GM18505 (cell line): Measurements from ENCODE around the gene MTOR.
"Not testable (repeated sequence)": the region's sequence is repeated elsewhere in the genome, so short reads cannot be mapped to it uniquely, and the experiment has no call there.

ENCODE experiments used
- ATAC-seq: cut with Tn5 transposase; IDR thresholded peaks from one replicate; pipeline ENCODE4 v1.9.1; 2021; ENCODE audit not compliant: unreplicated experiment
- POLR2A ChIP-seq: IDR thresholded peaks from 4 replicates; pipeline ENCODE4 v1.6.1; 2011; ENCODE audit warnings: borderline replicate concordance; ENCODE audit not compliant: insufficient read depth, insufficient read length; ENCODE audit errors: extremely low read depth

MTOR gene

GRCh38 chr1:11174261-11174942 lies 87.9 kb downstream of the MTOR start:
- no peak for TF ChIP-seq POLR2A
- no peak for ATAC-seq

- no peak for TF ChIP-seq POLR2A
- no peak for ATAC-seq
Measured at GRCh38 chr1:11170102-11170501, 92.2 kb downstream of the MTOR start.

- TF ChIP-seq POLR2A = no peak
- no peak for ATAC-seq
Measured at GRCh38 chr1:11169202-11169601, 93.1 kb downstream of the MTOR start.

GRCh38 chr1:11168731-11169130 lies 93.6 kb downstream of the MTOR start:
- TF ChIP-seq POLR2A = no peak
- no peak for ATAC-seq

GRCh38 chr1:11166744-11167143 lies 95.6 kb downstream of the MTOR start:
- not testable (repeated sequence) for ATAC-seq

- ATAC-seq = not testable (repeated sequence)
Measured at GRCh38 chr1:11162752-11163151, 99.6 kb downstream of the MTOR start.

GRCh38 chr1:11158720-11159321 lies 103.5 kb downstream of the MTOR start:
- no peak for TF ChIP-seq POLR2A

GRCh38 chr1:11158291-11158690 lies 104.1 kb downstream of the MTOR start:
- no peak for ATAC-seq
- TF ChIP-seq POLR2A = no peak

More at GRCh38 chr1:11158720-11159321, 103.5 kb downstream of the MTOR start:
- ATAC-seq = no peak

- ATAC-seq = no peak
Measured at GRCh38 chr1:11157867-11158266, 104.5 kb downstream of the MTOR start.

GRCh38 chr1:11157394-11157793 lies 105.0 kb downstream of the MTOR start:
- ATAC-seq = no peak
- no peak for TF ChIP-seq POLR2A

More at GRCh38 chr1:11157867-11158266, 104.5 kb downstream of the MTOR start:
- TF ChIP-seq POLR2A = no peak

GRCh38 chr1:11156963-11157362 lies 105.4 kb downstream of the MTOR start:
- no peak for ATAC-seq
- no peak for TF ChIP-seq POLR2A

GRCh38 chr1:11156441-11156840 lies 105.9 kb downstream of the MTOR start:
- no peak for TF ChIP-seq POLR2A
- no peak for ATAC-seq

- ATAC-seq = no peak
- TF ChIP-seq POLR2A = no peak
Measured at GRCh38 chr1:11153184-11153583, 109.2 kb downstream of the MTOR start.

- no peak for ATAC-seq
- TF ChIP-seq POLR2A = no peak
Measured at GRCh38 chr1:11152755-11153154, 109.6 kb downstream of the MTOR start.

GRCh38 chr1:11151826-11152612 lies 110.3 kb downstream of the MTOR start:
- no peak for TF ChIP-seq POLR2A
- ATAC-seq = no peak

- no peak for ATAC-seq
- TF ChIP-seq POLR2A = no peak
Measured at GRCh38 chr1:11151114-11151513, 111.2 kb downstream of the MTOR start.
